ENCODE results near the gene SPATA19.

DNA sequence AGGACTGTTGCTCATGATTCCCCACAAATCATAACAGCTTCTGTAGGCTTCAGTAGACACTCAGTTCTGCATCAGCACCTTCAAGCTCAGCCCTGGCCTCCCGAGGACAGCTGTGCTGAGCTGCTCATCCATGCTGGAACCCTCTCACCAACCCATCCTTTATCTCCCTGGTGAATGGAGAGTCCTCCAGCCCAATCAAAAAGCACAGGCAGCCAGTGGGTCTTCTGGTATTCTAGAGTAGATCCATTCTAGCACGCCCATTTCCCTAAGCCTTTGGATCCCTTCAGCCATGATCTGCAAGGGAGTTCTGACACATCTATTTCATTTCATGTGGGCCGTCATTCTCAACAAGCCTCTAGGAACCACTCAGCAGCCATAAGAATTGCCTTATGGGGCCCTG is 44.6 kb upstream of the SPATA19 start:
- TF ChIP-seq EGR1 (IDR thresholded peaks at IDR 0.05) (no peak), CEBPB (IDR thresholded peaks at IDR 0.05) (no peak), ZBTB7A (IDR thresholded peaks at IDR 0.05; ENCODE audit: low read depth) (no peak), YY1 (IDR thresholded peaks at IDR 0.05; ENCODE audit: low read depth) (no peak), TAF1 (IDR thresholded peaks at IDR 0.05; ENCODE audit: low read depth) (no peak)
- TF ChIP-seq, protein P1, sequence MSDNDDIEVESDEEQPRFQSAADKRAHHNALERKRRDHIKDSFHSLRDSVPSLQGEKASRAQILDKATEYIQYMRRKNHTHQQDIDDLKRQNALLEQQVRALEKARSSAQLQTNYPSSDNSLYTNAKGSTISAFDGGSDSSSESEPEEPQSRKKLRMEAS (IDR thresholded peaks at IDR 0.05), result no peak
- TF ChIP-seq, protein P2, sequence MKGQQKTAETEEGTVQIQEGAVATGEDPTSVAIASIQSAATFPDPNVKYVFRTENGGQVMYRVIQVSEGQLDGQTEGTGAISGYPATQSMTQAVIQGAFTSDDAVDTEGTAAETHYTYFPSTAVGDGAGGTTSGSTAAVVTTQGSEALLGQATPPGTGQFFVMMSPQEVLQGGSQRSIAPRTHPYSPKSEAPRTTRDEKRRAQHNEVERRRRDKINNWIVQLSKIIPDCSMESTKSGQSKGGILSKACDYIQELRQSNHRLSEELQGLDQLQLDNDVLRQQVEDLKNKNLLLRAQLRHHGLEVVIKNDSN (IDR thresholded peaks at IDR 0.05), result no peak
